IMR-90 (cell line): ENCODE measurements around the gene GABPB2.

Experiments
- CEBPB ChIP-seq: IDR thresholded peaks from 2 replicates; pipeline ENCODE4 v1.6.1; 2012; ENCODE audit warnings: low read depth, low read length, improper control_type of control experiment
- RCOR1 ChIP-seq: IDR thresholded peaks from 2 replicates; pipeline ENCODE4 v1.6.1; 2012; ENCODE audit warnings: mild to moderate bottlenecking, low read length, improper control_type of control experiment; ENCODE audit not compliant: insufficient replicate concordance
- TF ChIP-seq, protein P1 (sequence below): conservative IDR thresholded peaks from 2 replicates; pipeline ENCODE4 v1.5.1; 2012; ENCODE audit warnings: mild to moderate bottlenecking, low read depth, low read length, improper control_type of control experiment

DNA sequence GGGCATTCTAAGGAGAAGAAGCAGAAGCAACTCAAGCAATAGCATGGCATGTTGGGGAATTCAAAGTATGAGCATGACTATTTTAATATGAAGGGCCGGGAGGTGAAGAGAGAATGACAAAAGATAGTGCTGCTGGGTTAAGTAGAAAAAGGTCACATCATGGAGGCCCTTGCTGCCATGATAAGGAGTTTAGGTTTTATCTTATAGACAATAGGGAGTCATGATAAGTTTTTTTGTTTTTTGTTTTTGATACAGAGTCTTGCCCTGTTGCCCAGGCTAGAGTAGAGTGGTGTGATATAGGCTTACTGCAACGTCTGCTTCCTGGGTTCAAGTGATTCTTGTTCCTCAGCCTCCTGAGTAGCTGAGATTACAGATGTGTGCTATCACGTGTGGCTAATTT, 31.0 kb upstream of the GABPB2 start:
- TF ChIP-seq CEBPB (no peak), RCOR1 (no peak)
- TF ChIP-seq, protein P1, sequence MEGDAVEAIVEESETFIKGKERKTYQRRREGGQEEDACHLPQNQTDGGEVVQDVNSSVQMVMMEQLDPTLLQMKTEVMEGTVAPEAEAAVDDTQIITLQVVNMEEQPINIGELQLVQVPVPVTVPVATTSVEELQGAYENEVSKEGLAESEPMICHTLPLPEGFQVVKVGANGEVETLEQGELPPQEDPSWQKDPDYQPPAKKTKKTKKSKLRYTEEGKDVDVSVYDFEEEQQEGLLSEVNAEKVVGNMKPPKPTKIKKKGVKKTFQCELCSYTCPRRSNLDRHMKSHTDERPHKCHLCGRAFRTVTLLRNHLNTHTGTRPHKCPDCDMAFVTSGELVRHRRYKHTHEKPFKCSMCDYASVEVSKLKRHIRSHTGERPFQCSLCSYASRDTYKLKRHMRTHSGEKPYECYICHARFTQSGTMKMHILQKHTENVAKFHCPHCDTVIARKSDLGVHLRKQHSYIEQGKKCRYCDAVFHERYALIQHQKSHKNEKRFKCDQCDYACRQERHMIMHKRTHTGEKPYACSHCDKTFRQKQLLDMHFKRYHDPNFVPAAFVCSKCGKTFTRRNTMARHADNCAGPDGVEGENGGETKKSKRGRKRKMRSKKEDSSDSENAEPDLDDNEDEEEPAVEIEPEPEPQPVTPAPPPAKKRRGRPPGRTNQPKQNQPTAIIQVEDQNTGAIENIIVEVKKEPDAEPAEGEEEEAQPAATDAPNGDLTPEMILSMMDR, result no peak
